ENCODE measurements around the gene HIRA. TPM values are rescaled to one million over a fixed set of nuclear protein-coding genes. Genes with fewer than 3 reads are reported as not detected.
"Not testable (repeated sequence)": the region's sequence is repeated elsewhere in the genome, so short reads cannot be mapped to it uniquely, and the experiment has no call there.

Gene HIRA
- total RNA-seq, 1 experiment from 2014 or later: 22.1 TPM

DNA sequence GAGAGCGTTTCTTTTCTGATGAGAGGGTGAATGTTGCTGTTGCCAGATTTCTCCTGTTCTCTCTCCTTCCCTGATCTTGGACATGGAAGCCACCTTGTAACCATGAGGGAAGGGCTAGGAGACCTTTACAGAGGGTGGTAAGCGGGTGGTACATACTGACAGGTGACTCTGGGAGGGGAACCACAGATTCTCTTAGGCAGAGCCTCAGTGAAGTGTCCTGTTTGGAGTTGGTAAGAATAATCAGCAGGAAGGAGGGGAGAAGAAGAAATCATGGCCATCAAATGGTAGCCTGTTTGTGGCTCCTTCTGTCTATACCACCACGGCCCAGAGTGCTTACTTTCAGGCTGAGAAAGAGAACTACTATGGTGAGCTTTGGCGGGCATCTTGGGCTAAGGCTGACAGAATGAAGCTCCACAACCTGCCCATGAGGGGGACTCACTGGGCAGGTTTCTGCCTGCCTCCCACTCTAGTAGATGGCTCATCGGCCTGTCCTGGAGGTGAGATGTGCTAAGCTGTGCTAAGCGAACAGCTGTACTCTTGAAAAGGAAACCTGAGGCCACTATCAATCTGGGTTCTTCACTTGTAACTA, 84.8 kb downstream of the HIRA start:
- no peak for DNase-seq
- Histone ChIP-seq H3K9me3 (no peaks in the 10 kb centered on the region), H3K4me3 (no peak overlapping the region), H3K36me3 (peaks cover 74% of the 10 kb centered on the region), H3K27me3 (no peaks in the 10 kb centered on the region)

GRCh38 chr22:19344420-19344819, 87.1 kb downstream of the HIRA start:
- Histone ChIP-seq H3K4me3 (no peak overlapping the region), H3K36me3 (peaks cover 73% of the 10 kb centered on the region)

DNA sequence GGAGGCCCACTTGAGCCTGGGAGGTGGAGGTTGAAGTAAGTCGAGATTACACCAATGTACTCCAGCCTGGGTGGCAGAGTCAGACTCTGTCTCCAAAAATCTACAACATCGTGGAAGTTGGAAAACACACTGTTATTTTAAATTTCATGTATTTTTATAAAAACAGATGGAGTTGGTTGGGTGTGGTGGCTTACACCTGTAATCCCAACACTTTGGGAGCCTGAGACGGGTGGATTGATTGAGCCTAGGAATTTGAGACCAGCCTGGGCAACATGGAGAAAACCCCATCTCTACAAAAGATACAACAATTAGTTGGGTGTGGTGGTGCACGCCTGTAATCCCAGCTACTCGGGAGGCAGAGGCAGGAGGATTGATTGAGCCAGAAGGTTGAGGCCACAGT, 88.1 kb downstream of the HIRA start:
- no peak for DNase-seq
- Histone ChIP-seq H3K36me3 (peaks cover 77% of the 10 kb centered on the region), H3K27me3 (no peaks in the 10 kb centered on the region), H3K9me3 (peaks cover 8% of the 10 kb centered on the region), H3K4me3 (no peak overlapping the region)

More at GRCh38 chr22:19344420-19344819, 87.1 kb downstream of the HIRA start:
- Histone ChIP-seq H3K9me3 (peaks cover 6% of the 10 kb centered on the region), H3K27me3 (no peaks in the 10 kb centered on the region)
- DNase-seq: no peak

GRCh38 chr22:19341500-19341899, 90.0 kb downstream of the HIRA start:
- peaks cover 18% of the 10 kb centered on the region for H3K9me3 ChIP-seq
- H3K4me3 ChIP-seq: no peak overlapping the region
- no peak for DNase-seq
- peaks cover 80% of the 10 kb centered on the region for H3K36me3 ChIP-seq
- no peaks in the 10 kb centered on the region for H3K27me3 ChIP-seq

- peaks cover 87% of the 10 kb centered on the region for H3K36me3 ChIP-seq
- DNase-seq: no peak
- H3K27me3 ChIP-seq: no peaks in the 10 kb centered on the region
- H3K4me3 ChIP-seq: no peak overlapping the region
- H3K9me3 ChIP-seq: peaks cover 32% of the 10 kb centered on the region
Observed at GRCh38 chr22:19337137-19337536, 94.4 kb downstream of the HIRA start.

DNA sequence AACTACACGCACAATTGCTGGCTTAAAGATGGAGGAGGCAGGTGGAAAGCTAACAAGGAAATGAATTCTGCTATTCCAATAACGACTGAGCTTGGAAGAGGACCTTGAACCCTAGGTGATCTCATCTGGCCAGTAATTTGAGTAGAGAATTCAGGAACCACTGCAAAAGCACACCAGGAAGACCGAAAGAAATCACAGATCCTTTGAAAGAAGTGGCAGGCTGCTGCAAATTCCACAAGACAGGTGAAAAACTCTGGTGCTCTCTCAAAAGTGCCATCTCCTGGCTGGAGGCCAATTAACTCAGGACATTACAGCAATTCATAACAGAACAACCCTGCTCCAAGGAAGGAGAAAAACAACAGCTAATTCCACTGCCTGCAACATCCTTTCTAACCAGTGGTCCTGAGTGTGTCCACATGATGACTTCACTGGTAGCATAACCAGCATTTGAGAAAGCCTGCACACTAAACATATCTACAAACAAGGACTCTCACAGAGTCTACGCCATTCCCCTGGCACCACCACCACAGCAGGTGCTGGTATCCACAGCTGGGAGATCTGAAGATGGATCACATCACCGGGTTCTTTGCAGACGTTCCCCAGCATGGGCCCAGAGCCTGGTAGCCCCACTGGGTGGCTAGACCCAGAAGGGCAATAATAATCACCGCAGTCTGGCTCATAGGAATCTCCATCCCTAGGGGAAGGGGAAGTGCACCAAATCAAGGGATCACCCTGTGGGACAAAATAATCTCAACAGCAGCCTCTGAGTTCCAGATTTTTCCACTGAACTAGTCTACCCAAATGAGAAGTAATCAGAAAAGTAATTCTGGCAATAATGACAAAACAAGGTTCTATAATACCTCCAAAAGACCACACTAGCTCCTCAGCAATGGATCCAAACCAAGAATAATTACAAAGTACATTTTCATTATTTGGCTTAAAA, 95.1 kb downstream of the HIRA start:
- no peak for DNase-seq
- H3K27me3 ChIP-seq: no peaks in the 10 kb centered on the region
- peaks cover 32% of the 10 kb centered on the region for H3K9me3 ChIP-seq
- peaks cover 87% of the 10 kb centered on the region for H3K36me3 ChIP-seq
- H3K4me3 ChIP-seq: no peak overlapping the region

DNA sequence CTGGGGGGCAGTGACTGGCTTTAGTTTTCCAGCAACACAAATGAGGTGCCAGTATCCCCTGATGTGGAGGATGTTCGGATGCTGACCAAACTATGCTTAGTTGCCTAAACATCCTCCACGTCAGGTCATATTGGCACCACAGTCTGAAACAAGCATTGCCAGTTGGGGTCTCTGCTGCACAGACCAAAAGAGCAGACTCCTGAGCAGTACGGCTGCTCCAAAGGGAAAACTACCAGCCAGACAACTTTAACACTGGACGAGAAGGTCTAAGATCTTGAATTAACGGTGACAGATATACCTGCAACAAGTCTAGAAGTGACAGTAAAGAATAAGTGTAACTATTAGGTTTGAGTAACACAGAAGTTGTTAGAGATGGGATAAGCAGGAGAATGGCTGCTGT, 99.6 kb downstream of the HIRA start:
- H3K36me3 ChIP-seq: peaks cover 79% of the 10 kb centered on the region
- no peak for DNase-seq
- H3K4me3 ChIP-seq: no peak overlapping the region
- H3K27me3 ChIP-seq: no peaks in the 10 kb centered on the region
- peaks cover 14% of the 10 kb centered on the region for H3K9me3 ChIP-seq

GRCh38 chr22:19331474-19331873, 100.1 kb downstream of the HIRA start:
- peaks cover 14% of the 10 kb centered on the region for H3K9me3 ChIP-seq
- H3K4me3 ChIP-seq: no peak overlapping the region
- no peaks in the 10 kb centered on the region for H3K27me3 ChIP-seq
- DNase-seq: no peak
- peaks cover 74% of the 10 kb centered on the region for H3K36me3 ChIP-seq

GRCh38 chr22:19330865-19331418, 100.6 kb downstream of the HIRA start:
- Histone ChIP-seq H3K9me3 (peaks cover 9% of the 10 kb centered on the region), H3K27me3 (no peaks in the 10 kb centered on the region), H3K4me3 (no peak overlapping the region), H3K36me3 (peaks cover 69% of the 10 kb centered on the region)
- no peak for DNase-seq

- peaks cover 62% of the 10 kb centered on the region for H3K36me3 ChIP-seq
- not testable (repeated sequence) for H3K4me3 ChIP-seq, DNase-seq, H3K27me3 ChIP-seq, H3K9me3 ChIP-seq
Observed at GRCh38 chr22:19330205-19330604, 101.3 kb downstream of the HIRA start.

DNA sequence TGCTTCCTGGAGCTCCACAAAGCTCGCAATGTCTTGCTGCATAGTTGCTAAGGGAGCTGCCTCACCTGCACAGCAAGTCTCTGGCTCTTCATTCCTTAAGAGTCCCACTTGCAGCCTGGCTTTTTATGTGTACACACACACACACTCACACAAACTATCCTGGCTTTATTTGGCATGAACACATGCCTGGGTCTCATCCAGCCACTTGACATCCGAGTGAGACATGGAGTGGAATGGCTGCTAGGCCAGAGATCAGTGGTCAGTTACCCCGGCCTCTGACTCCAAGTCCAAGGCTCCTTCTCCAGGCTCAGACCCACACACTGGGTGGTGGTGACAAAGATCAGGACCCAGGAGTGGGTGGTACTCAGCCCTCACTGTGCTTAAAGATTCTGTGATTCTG, 102.1 kb downstream of the HIRA start:
- H3K27me3 ChIP-seq: no peaks in the 10 kb centered on the region
- peaks cover 54% of the 10 kb centered on the region for H3K36me3 ChIP-seq
- no peak for DNase-seq
- no peaks in the 10 kb centered on the region for H3K9me3 ChIP-seq
- no peak overlapping the region for H3K4me3 ChIP-seq

DNA sequence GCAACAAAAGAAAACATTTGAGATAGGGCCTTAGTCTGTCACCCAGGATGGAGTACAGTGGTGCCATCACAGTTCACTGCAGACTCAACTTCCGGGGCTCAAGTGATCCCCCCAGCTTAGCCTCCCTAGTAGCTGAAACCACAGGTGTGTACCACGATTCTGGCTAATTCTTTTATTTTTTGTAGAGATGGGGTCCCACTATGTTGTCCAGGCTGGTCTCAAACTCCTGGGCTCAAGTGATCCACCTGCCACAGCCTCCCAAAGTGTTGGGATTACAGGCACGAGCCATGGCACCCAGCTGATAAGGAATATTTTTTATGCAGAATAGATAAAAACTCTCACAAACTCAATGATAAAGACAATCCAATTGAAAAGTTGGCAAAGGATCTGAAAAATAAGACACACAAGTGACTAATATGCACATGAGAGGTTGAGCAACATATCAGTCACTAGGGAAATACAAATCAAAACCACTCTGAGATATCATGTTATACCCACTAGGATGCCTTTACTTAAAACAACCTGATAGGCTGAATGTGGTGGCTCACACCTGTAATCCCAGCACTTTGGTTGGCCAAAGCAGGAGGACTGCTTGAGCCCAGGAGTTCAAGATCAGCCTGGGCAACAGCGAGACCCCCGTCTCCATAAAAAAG, 106.1 kb downstream of the HIRA start:
- no peak for DNase-seq

DNA sequence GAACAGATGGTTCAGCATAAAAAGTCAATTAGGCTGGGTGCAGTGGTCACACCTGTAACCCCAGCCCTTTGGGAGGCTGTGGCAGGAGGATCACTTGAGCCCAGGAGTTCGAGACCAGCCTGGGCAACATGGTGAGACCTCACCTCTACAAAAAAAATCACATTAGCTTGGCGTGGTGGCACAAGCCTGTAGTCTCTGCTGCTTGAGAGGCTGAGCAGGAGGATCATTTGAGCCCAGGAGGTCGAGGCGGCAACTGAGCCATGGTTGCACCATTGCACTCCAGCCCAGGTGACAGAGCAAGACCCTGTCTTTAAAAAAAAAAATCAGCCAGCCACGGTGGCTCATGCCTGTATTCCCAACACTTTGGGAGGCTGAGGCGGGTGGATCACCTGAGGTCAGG, 108.1 kb downstream of the HIRA start:
- not testable (repeated sequence) for H3K4me3 ChIP-seq, H3K9me3 ChIP-seq, H3K36me3 ChIP-seq, DNase-seq, H3K27me3 ChIP-seq

More for the DNA sequence above, 106.1 kb downstream of the HIRA start:
- no peaks in the 10 kb centered on the region for H3K27me3 ChIP-seq
- H3K4me3 ChIP-seq: no peak overlapping the region
- H3K36me3 ChIP-seq: peaks cover 21% of the 10 kb centered on the region
- H3K9me3 ChIP-seq: no peaks in the 10 kb centered on the region

GRCh38 chr22:19321757-19322156, 109.8 kb downstream of the HIRA start:
- no peak for DNase-seq
- peaks cover 7% of the 10 kb centered on the region for H3K9me3 ChIP-seq
- H3K36me3 ChIP-seq: no peaks in the 10 kb centered on the region
- H3K27me3 ChIP-seq: no peaks in the 10 kb centered on the region
- H3K4me3 ChIP-seq: no peak overlapping the region

- H3K36me3 ChIP-seq, H3K27me3 ChIP-seq, H3K4me3 ChIP-seq, DNase-seq: not testable (repeated sequence)
- H3K9me3 ChIP-seq: peaks cover 16% of the 10 kb centered on the region
Observed at GRCh38 chr22:19320136-19320535, 111.4 kb downstream of the HIRA start.

- peaks cover 16% of the 10 kb centered on the region for H3K9me3 ChIP-seq
- no peaks in the 10 kb centered on the region for H3K27me3 ChIP-seq
- DNase-seq: no peak
- no peak overlapping the region for H3K4me3 ChIP-seq
- H3K36me3 ChIP-seq: no peaks in the 10 kb centered on the region
Observed at GRCh38 chr22:19319281-19319680, 112.3 kb downstream of the HIRA start.

DNA sequence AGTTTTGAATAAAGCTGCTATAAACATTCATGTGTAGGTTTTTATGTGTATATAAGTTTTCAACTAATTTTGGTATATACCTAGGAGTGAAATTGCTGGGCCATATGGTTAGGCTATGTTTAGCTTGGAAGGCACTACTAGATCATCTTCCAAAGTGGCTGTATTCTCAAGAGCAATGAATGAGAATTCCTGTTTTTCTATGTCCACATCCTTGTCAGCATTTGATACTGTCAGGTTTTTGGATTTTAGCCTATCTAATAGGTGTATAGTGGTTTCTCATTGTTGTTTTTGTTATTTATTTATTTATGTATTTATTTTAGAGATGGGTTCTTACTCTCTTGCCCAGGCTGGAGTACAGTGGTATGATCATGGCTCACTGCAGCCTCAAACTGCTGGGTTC, 113.7 kb downstream of the HIRA start:
- Histone ChIP-seq H3K9me3 (peaks cover 16% of the 10 kb centered on the region), H3K4me3 (no peak overlapping the region), H3K36me3 (no peaks in the 10 kb centered on the region), H3K27me3 (no peaks in the 10 kb centered on the region)
- DNase-seq: no peak
